Raji (cell line): ENCODE data around the gene DENND5B.

Experiments used
- POLR2A ChIP-seq: IDR thresholded peaks from 2 replicates; pipeline ENCODE4 v1.6.1; 2011; ENCODE audit warnings: low read depth, low read length, control low read depth; ENCODE audit not compliant: insufficient read depth

Gene DENND5B

DNA sequence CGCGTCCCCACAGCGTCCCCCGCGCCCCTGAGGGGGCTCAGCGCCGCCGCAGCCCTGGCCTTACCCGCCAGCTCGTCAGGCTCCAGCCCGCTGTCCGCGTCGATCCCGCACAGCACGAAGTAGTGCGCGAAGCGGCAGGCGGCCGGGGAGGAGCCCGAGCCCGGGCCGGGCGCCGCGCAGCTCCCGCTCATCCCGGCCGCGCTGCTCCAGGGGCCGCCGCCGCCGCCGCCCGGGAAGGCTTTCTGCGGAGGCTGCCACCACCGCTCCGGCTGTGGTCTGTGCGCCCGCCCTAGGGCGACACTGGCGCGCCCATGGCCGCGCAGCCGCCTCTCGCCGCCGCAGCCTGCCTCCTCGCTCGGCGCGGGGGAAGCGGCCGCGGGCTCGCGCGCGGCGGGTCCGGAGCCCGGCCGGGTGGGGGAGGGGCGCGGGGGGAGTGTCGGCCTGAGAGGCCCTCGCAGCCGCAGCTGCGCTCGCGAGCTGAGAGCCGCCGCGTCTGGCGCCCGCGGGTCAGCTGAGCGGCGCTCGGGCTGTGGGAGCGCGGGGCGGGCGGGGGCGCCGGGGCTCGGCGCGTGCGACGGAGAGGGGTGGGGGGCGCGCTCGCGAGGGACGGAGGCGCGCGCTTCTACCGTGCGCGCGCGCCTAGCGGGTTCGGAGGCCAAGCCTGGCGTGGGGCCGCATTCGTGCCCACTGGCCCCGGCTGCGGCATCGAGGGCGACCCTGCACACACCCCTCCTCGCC lies at the start of gene DENND5B:
Gene DENND5B (minus strand): TSS at position 495 of the 738 bp plus-strand sequence. CDS start 304 bp downstream, at position 191.
- peak; percentile 25; the same call in 1 of the 2 replicates for TF ChIP-seq POLR2A

DNA sequence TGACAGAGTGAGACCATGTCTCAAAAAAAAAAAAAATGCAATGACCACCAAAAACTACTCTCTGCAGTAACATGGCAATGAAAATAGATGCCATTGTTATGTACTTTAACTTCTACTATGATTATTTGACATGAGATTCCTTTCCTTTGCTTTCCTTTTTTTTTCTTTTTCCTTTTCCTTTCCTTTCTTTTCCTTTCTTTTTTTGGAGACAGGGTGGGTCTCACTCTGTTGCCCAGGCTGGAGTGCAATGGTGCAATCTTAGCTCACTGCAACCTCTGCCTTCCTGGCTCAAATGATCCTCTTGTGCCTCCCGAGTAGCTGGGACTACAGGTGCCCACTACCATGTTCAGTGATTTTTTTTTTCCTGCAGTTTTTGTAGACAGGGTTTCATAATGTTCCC lies 43.7 kb upstream of the DENND5B start:
- TF ChIP-seq POLR2A: no peak

DNA sequence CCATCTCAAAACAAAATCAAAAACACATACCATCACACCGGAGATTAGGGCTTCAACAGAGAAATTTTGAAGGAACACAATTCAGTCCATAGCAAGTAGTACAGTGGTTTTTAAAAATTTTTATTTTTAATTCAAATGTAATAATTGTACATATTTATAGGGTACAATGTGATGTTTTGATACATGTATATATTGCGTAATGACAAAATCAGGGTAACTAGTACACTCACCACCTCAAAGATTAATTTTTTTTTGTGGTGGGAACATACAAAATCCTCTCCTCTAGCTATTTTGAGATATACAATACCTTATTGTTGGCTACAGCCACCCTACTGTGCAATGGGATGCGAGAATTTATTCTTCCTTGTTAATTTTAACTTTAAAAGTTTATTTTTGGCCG lies 42.5 kb upstream of the DENND5B start:
- no peak for TF ChIP-seq POLR2A

GRCh38 chr12:31631809-31632208 lies 40.9 kb upstream of the DENND5B start:
- no peak for TF ChIP-seq POLR2A

- TF ChIP-seq POLR2A: no peak
Observed at GRCh38 chr12:31631023-31631724, 40.2 kb upstream of the DENND5B start.

DNA sequence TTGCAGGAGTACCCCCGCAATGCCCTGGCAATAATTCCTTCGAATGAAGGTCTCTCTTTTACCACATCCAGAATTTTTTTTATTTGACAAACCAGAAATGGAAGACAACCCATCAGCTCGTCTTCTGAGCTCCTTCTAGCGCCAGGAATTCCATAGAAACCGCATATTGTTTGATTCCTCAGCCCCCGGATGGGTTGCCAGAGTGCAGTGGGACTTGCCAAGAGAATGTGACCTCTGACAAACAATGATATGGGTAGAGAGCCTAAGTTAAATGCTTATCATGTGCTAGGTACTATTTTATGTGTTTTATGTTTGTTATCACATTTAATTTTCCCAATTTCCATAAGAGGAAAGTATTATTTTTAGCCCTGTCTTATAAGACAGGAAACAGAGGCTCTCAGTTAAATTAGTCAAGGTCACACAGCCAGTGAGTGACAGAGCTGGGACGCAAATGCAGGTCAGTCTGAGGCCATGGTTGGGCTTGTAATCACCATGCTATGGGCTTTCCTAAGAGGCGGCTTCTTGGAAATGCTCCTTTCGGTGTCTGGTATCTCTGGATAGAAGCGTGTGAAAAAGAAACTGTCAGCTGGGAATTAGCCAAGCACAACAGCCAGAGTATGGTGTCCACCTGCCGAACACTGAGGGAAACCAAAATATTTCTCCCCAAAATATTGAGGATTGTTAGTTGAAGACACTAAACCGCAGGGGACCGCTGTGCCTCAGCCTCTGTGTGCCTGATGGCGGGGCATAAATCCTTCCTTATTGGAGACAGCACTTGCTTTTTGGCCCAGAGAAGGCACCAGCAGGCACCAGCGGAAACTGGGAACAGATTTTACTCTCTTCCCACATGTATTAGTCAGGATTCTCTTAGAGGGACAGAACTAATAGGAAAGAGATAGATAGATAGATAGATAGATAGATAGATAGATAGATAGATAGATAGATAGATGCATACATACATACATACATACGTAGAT lies 39.1 kb upstream of the DENND5B start:
- no peak for TF ChIP-seq POLR2A

DNA sequence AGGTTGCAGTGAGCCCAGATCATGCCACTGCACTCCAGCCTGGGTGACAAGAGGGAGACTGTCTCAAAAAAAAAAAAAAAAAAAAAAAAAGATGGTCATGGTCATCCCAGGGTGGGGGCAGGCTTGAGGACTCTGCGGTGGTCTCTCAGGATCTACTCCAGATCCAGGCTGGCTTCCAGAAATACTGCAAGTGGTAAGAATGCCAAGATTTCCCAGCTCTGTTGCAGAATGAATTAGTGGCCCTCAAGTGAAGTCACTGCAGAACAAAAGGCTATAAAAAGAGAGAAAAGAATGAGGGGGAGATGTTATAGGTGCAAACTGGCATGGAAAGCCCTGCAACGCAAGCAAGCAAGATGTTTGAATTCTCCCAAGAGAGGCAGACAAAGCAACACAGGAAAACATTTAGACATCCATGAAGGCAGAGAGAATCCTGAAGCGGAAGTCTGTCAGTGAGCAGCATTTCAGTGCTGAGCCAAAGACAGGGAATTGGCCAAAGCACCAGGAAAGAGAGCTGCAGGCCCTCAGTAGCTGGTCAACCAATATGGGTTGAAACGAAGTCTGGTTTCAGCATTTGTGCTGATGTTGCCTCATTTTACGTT lies 36.6 kb upstream of the DENND5B start:
- TF ChIP-seq POLR2A: no peak

GRCh38 chr12:31626270-31626995 lies 35.5 kb upstream of the DENND5B start:
- TF ChIP-seq POLR2A: no peak

DNA sequence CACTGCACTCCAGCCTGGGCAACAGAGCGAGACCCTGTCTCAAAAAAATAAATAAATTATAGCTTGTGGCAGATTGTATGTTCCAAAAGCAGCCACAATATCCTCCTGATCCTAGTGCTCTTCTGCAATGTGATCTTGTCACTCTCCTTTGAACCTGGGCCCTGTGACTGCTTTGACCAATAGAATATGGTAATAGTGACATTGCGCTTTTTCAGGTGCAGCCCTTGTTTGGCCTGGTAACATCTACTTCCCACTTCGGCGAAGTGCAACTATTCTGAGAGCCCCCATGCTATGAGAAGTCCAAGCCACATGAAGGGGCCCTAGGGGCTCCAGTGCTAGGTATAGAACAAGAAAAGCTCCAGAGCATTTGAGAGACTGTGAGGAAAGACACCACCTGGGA lies 31.1 kb upstream of the DENND5B start:
- no peak for TF ChIP-seq POLR2A

GRCh38 chr12:31620311-31620710 lies 29.4 kb upstream of the DENND5B start:
- TF ChIP-seq POLR2A: no peak

DNA sequence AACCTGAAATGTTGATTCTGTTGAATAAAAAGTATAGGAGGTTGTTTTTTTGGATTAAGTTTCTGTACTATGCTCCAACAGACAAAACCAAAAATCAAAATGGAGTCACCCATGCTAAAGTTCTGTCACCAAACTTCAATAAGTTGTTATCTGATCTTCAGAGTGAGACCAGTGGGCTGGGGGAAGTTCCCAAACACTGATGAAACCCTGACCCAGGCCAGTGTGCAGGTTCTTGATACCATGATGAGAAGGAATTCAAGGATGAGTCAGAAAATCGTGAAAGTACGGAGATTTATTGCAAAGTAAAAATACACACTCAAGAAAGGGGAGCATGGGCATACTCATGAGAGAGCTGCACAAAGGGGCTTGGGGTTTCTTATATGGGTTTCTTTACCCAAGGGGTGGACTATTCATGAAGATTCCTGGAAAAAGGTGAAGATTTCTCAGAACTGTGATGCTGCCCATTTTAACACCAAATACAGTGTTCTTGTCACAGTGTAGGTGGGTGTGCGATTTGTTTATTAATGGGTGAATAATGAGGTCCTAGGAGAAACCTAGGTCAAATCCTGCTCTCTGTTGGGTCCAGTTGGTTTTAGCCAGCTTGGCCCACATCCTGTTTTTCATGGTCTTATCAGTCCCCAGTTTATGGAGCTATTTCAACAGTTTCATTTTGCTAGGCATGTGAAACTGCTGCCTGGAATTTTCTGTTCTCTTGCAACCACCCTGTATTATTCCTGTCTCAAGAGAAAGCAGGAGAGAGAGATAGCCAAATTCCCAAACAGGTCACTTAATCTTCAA lies 27.5 kb upstream of the DENND5B start:
- no peak for TF ChIP-seq POLR2A

GRCh38 chr12:31612819-31613218 lies 21.9 kb upstream of the DENND5B start:
- no peak for TF ChIP-seq POLR2A

- TF ChIP-seq POLR2A: no peak
Observed at GRCh38 chr12:31605531-31605930, 14.6 kb upstream of the DENND5B start.
